ENCODE data around the gene DOCK4.
A peak's percentile ranks its signal among the peaks of the same experiment; 100 is the strongest.

The DOCK4 gene

DNA sequence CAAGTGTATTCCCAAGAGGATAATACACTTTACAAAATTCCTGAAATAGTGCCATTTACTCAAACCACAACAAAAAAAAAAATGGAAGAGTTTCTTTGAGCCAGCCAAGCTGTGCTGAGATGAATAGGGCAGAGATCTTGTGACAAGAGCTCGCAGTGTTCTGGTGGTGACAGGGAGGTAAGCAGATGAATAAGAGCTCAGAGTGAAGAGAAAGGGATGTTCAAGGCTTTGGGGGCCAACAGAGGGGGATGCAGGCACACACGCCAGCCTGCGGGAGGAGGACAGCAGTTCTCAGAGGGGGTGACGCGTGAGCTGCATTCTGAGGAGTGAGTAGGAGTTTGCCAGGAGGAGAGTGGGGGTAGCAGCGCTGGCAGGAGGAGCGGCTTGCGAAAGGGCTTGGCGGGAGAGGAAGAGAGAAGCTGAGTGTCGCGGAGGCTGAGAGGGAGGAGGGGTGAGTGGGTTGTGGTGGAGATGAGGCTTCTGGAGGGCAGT lies 449.5 kb downstream of the DOCK4 start:
- DNase-seq (ENCODE audit: low read depth), result no peak
- TF ChIP-seq, protein P1, sequence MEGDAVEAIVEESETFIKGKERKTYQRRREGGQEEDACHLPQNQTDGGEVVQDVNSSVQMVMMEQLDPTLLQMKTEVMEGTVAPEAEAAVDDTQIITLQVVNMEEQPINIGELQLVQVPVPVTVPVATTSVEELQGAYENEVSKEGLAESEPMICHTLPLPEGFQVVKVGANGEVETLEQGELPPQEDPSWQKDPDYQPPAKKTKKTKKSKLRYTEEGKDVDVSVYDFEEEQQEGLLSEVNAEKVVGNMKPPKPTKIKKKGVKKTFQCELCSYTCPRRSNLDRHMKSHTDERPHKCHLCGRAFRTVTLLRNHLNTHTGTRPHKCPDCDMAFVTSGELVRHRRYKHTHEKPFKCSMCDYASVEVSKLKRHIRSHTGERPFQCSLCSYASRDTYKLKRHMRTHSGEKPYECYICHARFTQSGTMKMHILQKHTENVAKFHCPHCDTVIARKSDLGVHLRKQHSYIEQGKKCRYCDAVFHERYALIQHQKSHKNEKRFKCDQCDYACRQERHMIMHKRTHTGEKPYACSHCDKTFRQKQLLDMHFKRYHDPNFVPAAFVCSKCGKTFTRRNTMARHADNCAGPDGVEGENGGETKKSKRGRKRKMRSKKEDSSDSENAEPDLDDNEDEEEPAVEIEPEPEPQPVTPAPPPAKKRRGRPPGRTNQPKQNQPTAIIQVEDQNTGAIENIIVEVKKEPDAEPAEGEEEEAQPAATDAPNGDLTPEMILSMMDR (IDR thresholded peaks at IDR 0.05; ENCODE audit: low read depth, low read length, missing control alignments), result no peak
- H3K4me3 ChIP-seq (ENCODE audit: low read depth, low read length), result no peak overlapping the region

DNA sequence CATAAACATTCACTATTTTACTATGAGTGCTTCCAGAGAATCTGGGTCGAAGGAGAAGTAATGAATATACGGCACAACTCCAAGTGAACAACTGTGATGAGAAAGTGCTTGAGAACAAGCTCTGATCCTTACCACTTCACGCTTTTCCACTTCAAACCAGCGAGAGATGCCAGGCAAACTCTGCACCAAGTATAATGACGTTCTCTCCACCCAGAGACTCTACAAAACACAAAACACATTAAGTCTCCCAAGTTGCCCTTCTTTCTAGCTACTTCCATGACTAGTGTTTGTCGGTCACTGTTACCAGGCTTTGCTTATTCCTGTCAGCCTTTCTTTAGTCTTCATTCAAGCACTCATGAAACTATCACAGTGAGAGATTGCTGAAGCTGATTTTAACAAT lies 450.8 kb downstream of the DOCK4 start:
- TF ChIP-seq, protein P1 (IDR thresholded peaks at IDR 0.05; ENCODE audit: low read depth, low read length, missing control alignments), result no peak

DNA sequence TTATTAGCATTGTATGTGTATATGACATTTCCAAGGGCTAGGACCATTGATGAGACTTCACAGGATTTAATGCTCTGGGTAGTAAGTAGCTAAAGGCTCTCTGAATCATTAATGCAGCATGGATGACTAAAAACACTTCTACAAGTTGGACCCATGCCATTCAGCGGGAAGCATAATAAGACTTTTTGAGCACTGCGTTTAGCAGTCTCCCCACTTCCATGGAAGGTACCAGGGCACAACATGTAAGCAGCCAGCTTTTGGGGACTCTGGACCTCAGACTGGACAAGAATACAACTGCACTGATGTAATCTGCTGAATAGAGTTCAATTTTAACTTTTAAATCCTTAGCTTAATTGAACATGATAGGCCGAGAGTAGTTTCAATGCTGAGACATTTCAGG lies 452.2 kb downstream of the DOCK4 start:
- TF ChIP-seq, protein P1 (IDR thresholded peaks at IDR 0.05; ENCODE audit: low read depth, low read length, missing control alignments), result no peak

More for the DNA sequence above, 450.8 kb downstream of the DOCK4 start:
- DNase-seq (ENCODE audit: low read depth), result no peak
- H3K4me3 ChIP-seq (ENCODE audit: low read depth, low read length), result no peak overlapping the region

DNA sequence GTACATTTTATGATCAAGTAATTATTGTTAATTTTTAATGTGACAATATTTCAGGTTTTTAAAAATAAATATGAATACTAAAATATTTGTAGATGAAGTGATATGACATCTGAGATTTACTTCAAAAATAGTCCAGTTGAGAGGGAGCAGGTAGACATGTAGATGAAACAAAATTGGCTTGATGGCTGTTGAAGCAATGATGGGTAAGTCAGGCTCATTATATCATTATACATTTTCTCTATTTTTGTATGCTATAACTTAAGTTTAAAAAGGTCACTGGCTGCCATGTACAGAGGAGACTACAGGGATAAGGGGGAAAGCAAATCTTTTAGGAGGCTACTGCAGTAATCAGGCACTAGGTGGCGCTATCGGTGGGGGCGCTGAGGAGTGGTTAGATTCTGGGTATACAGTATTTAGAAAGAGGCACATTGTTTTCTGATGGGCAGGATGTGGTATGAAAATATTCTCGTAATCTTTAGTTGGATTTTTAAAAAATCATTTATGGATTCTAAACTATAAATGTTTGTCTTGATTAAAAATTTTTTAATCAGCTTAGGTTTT lies 454.1 kb downstream of the DOCK4 start:
- H3K4me3 ChIP-seq (ENCODE audit: low read depth, low read length), result no peak overlapping the region
- DNase-seq (ENCODE audit: low read depth), result no peak

More for the DNA sequence above, 452.2 kb downstream of the DOCK4 start:
- DNase-seq (ENCODE audit: low read depth), result no peak
- H3K4me3 ChIP-seq (ENCODE audit: low read depth, low read length), result no peak overlapping the region

DNA sequence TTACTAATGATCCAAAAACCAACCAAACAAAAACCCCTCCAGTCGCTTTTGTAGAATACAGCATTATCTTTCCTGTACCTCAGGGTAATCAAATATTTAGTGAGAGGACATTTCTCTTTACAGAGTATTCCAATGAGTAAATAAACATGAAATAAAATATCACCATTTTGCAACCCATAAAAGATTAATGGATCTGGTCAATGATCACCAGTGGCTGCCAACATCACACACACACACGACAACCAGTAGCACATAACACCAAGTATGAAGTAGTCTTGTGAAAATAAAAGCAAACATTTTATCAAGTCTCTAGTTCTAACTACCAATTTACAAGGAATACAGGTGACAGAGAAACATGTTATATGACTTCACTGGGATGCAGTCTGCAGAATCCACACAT lies 455.3 kb downstream of the DOCK4 start:
- no peak for DNase-seq (ENCODE audit: low read depth)
- TF ChIP-seq, protein P1 (IDR thresholded peaks at IDR 0.05; ENCODE audit: low read depth, low read length, missing control alignments), result no peak
- H3K4me3 ChIP-seq (ENCODE audit: low read depth, low read length), result no peak overlapping the region

More for the DNA sequence above, 454.1 kb downstream of the DOCK4 start:
- TF ChIP-seq, protein P1 (IDR thresholded peaks at IDR 0.05; ENCODE audit: low read depth, low read length, missing control alignments), result peak; percentile 76

DNA sequence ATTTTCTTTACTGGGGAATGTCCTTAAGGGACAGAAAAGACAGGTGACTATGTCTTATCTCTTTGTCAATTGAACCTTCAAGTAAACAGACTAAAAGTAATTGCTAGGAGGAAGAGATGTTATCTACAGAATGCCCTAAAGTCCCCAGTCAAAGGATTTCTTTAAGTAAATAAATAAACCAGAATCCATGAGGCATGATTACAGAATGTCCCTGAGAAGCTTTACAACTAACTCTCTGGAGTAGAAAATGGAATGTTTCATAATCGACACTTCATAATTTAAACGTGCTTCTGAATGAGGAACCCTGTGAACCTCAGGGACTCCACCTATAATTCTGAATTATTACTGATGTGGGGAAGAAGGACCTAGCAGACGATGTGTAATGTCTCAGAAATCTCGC lies 456.0 kb downstream of the DOCK4 start:
- TF ChIP-seq, protein P1 (IDR thresholded peaks at IDR 0.05; ENCODE audit: low read depth, low read length, missing control alignments), result no peak
- DNase-seq (ENCODE audit: low read depth), result no peak
- no peak overlapping the region for H3K4me3 ChIP-seq (ENCODE audit: low read depth, low read length)

DNA sequence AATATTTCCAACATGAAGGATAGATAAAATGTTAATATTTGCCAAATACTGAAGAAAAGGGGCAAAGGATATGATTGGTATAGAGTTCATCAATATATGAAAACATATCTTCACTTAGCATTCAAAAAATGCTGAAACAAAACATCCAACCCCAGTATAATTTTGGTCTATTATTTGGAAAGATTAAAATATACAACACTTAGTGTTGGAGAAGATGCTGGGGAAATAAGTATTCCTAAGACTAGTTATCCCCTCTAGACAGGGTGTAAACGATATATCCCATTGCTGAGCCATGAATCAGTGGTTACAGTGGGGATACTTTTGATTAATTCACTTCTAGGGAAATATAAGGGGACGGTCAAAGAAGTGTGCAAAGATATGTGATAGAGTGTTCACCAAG lies 456.6 kb downstream of the DOCK4 start:
- DNase-seq (ENCODE audit: low read depth), result no peak
- H3K4me3 ChIP-seq (ENCODE audit: low read depth, low read length), result no peak overlapping the region
- TF ChIP-seq, protein P1 (IDR thresholded peaks at IDR 0.05; ENCODE audit: low read depth, low read length, missing control alignments), result no peak
